ENCODE measurements around the gene MTARC1.

DNA sequence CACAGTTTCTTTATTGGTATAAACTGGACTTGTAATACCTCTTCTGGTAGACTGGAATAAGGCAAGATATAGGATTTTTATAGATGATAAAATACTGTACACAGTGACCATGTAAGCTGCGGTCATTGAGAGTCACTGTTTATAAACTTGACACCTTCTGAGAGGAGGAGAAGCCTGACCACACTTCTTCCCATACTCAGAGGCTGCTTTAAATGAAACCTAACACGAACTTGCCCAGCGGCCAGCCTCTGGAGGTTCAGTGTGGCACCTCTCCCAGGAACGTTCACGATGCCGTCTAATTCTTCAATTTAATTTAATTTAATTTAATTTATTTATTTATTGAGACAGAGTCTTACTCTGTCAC lies 22.5 kb downstream of the MTARC1 start:
- TF ChIP-seq POLR2A (IDR thresholded peaks at IDR 0.05) (no peak), EP300 (IDR thresholded peaks at IDR 0.05) (no peak)
- TF ChIP-seq, protein P1, sequence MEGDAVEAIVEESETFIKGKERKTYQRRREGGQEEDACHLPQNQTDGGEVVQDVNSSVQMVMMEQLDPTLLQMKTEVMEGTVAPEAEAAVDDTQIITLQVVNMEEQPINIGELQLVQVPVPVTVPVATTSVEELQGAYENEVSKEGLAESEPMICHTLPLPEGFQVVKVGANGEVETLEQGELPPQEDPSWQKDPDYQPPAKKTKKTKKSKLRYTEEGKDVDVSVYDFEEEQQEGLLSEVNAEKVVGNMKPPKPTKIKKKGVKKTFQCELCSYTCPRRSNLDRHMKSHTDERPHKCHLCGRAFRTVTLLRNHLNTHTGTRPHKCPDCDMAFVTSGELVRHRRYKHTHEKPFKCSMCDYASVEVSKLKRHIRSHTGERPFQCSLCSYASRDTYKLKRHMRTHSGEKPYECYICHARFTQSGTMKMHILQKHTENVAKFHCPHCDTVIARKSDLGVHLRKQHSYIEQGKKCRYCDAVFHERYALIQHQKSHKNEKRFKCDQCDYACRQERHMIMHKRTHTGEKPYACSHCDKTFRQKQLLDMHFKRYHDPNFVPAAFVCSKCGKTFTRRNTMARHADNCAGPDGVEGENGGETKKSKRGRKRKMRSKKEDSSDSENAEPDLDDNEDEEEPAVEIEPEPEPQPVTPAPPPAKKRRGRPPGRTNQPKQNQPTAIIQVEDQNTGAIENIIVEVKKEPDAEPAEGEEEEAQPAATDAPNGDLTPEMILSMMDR (IDR thresholded peaks at IDR 0.05) = no peak
